ENCODE measurements around the gene GPX3. TPM values are rescaled to one million over a fixed set of nuclear protein-coding genes. Genes with fewer than 3 reads are reported as not detected.

GPX3 gene
- polyA plus RNA-seq, 6 donors from 2014 or later: 0.23 to 1.8 (median 1.1) TPM; not detected in 1

GRCh38 chr5:151019331-151019730 is 1.1 kb upstream of the GPX3 start:
- Mint-ChIP-seq H3K36me3 (no peaks in the 10 kb centered on the region), H3K27me3 (peaks cover 0 to 5% (median 0%) of the 10 kb centered on the region in 3 donors), H3K4me1 (peaks cover 13 to 39% (median 23%) of the 10 kb centered on the region in 3 donors), H3K27ac (peak overlapping the region in 2 of 6 donors; percentile 5 to 40), H3K9me3 (no peaks in the 10 kb centered on the region), H3K4me3 (peak overlapping the region in 5 of 8 donors; percentile 16 to 90 (median 44))
- DNase-seq (no peak), ATAC-seq (ENCODE audit: low read depth in 2 of 2) (no peak)

GRCh38 chr5:151021746-151022145 is 1.4 kb downstream of the GPX3 start:
- H3K9me3 Mint-ChIP-seq: no peaks in the 10 kb centered on the region
- ATAC-seq (ENCODE audit: low read depth in 2 of 2) (no peak), DNase-seq (no peak)
- peak overlapping the region; percentile 27 to 86 (median 38) for H3K4me3 Mint-ChIP-seq
- H3K27ac Mint-ChIP-seq: peak overlapping the region in 2 of 6 donors; percentile 16 to 54
- peaks cover 0 to 5% (median 0%) of the 10 kb centered on the region in 3 donors for H3K27me3 Mint-ChIP-seq
- H3K36me3 Mint-ChIP-seq: no peaks in the 10 kb centered on the region
- peaks cover 18 to 44% (median 23%) of the 10 kb centered on the region in 3 donors for H3K4me1 Mint-ChIP-seq

GRCh38 chr5:151022511-151023018 is 2.2 kb downstream of the GPX3 start:
- Mint-ChIP-seq H3K27ac (peak overlapping the region in 1 of 6 donors; percentile 69), H3K4me3 (peak overlapping the region in 3 of 8 donors; percentile 31 to 56 (median 42)), H3K4me1 (peaks cover 18 to 44% (median 23%) of the 10 kb centered on the region in 3 donors), H3K36me3 (no peaks in the 10 kb centered on the region), H3K27me3 (peaks cover 0 to 5% (median 0%) of the 10 kb centered on the region in 3 donors), H3K9me3 (no peaks in the 10 kb centered on the region)
- DNase-seq (no peak), ATAC-seq (ENCODE audit: low read depth in 2 of 2) (no peak)

GRCh38 chr5:151023047-151023615 is 2.7 kb downstream of the GPX3 start:
- Mint-ChIP-seq H3K4me1 (peaks cover 18 to 44% (median 23%) of the 10 kb centered on the region in 3 donors), H3K9me3 (no peaks in the 10 kb centered on the region), H3K27me3 (peaks cover 0 to 5% (median 0%) of the 10 kb centered on the region in 3 donors), H3K36me3 (peaks cover 0 to under 1% of the 10 kb centered on the region in 2 donors), H3K27ac (peak overlapping the region in 2 of 6 donors; percentile 65 to 69), H3K4me3 (no peak overlapping the region)
- no peak for DNase-seq
- no peak for ATAC-seq (ENCODE audit: low read depth in 2 of 2)

- Mint-ChIP-seq H3K4me1 (peaks cover 18 to 44% (median 23%) of the 10 kb centered on the region in 3 donors), H3K36me3 (peaks cover 0 to 5% of the 10 kb centered on the region in 2 donors), H3K27me3 (peaks cover 0 to 5% (median 0%) of the 10 kb centered on the region in 3 donors), H3K4me3 (no peak overlapping the region), H3K9me3 (no peaks in the 10 kb centered on the region), H3K27ac (peak overlapping the region in 2 of 6 donors; percentile 8 to 50)
- DNase-seq: no peak
- no peak for ATAC-seq (ENCODE audit: low read depth in 2 of 2)
These were observed 3.3 kb downstream of the GPX3 start for GRCh38 chr5:151023651-151024050.

- H3K27me3 Mint-ChIP-seq: peaks cover 0 to 5% (median 0%) of the 10 kb centered on the region in 3 donors
- peak overlapping the region in 2 of 6 donors; percentile 34 to 53 for H3K27ac Mint-ChIP-seq
- peaks cover 4 to 5% of the 10 kb centered on the region in 2 donors for H3K36me3 Mint-ChIP-seq
- H3K4me3 Mint-ChIP-seq: no peak overlapping the region
- no peaks in the 10 kb centered on the region for H3K9me3 Mint-ChIP-seq
- peaks cover 18 to 43% (median 19%) of the 10 kb centered on the region in 3 donors for H3K4me1 Mint-ChIP-seq
- ATAC-seq (ENCODE audit: low read depth in 2 of 2): no peak
- no peak for DNase-seq
These were observed 4.3 kb downstream of the GPX3 start for GRCh38 chr5:151024440-151025249.

- Mint-ChIP-seq H3K9me3 (no peaks in the 10 kb centered on the region), H3K27me3 (peaks cover 0 to 5% (median 0%) of the 10 kb centered on the region in 3 donors), H3K27ac (peak overlapping the region in 1 of 6 donors; percentile 33), H3K4me1 (peaks cover 15 to 37% (median 16%) of the 10 kb centered on the region in 3 donors), H3K4me3 (no peak overlapping the region), H3K36me3 (peaks cover 5 to 7% of the 10 kb centered on the region in 2 donors)
- DNase-seq (no peak), ATAC-seq (ENCODE audit: low read depth in 2 of 2) (no peak)
These were observed 4.8 kb downstream of the GPX3 start for GRCh38 chr5:151025250-151025606.

GRCh38 chr5:151026088-151026487 is 5.7 kb downstream of the GPX3 start:
- Mint-ChIP-seq H3K27ac (no peak overlapping the region), H3K4me1 (peaks cover 9 to 29% (median 10%) of the 10 kb centered on the region in 3 donors), H3K27me3 (peaks cover 0 to under 1% (median 0%) of the 10 kb centered on the region in 3 donors), H3K4me3 (no peak overlapping the region), H3K36me3 (peaks cover 5 to 10% of the 10 kb centered on the region in 2 donors), H3K9me3 (no peaks in the 10 kb centered on the region)
- ATAC-seq (ENCODE audit: low read depth in 2 of 2) (no peak), DNase-seq (no peak)

GRCh38 chr5:151026679-151027078 is 6.3 kb downstream of the GPX3 start:
- Mint-ChIP-seq H3K4me3 (no peak overlapping the region), H3K9me3 (no peaks in the 10 kb centered on the region), H3K27ac (peak overlapping the region in 3 of 6 donors; percentile 30 to 52 (median 43)), H3K36me3 (peaks cover 6 to 16% of the 10 kb centered on the region in 2 donors), H3K27me3 (no peaks in the 10 kb centered on the region), H3K4me1 (peaks cover 4 to 24% (median 11%) of the 10 kb centered on the region in 3 donors)
- DNase-seq: no peak
- no peak for ATAC-seq (ENCODE audit: low read depth in 2 of 2)

GRCh38 chr5:151027961-151028479 is 7.6 kb downstream of the GPX3 start:
- no peaks in the 10 kb centered on the region for H3K9me3 Mint-ChIP-seq
- no peak for ATAC-seq (ENCODE audit: low read depth in 2 of 2)
- H3K36me3 Mint-ChIP-seq: peaks cover 10 to 29% of the 10 kb centered on the region in 2 donors
- no peak for DNase-seq
- peaks cover 0 to 16% (median 14%) of the 10 kb centered on the region in 3 donors for H3K4me1 Mint-ChIP-seq
- no peak overlapping the region for H3K4me3 Mint-ChIP-seq
- no peaks in the 10 kb centered on the region for H3K27me3 Mint-ChIP-seq
- peak overlapping the region in 2 of 6 donors; percentile 24 to 58 for H3K27ac Mint-ChIP-seq

GRCh38 chr5:151028717-151029116 is 8.3 kb downstream of the GPX3 start:
- DNase-seq (no peak), ATAC-seq (ENCODE audit: low read depth in 2 of 2) (no peak)
- Mint-ChIP-seq H3K9me3 (no peaks in the 10 kb centered on the region), H3K27me3 (no peaks in the 10 kb centered on the region), H3K4me3 (peak overlapping the region in 1 of 8 donors; percentile 29), H3K36me3 (peaks cover 11 to 29% of the 10 kb centered on the region in 2 donors), H3K27ac (peak overlapping the region in 1 of 6 donors; percentile 24), H3K4me1 (peaks cover 0 to 16% (median 14%) of the 10 kb centered on the region in 3 donors)

GRCh38 chr5:151029179-151030055 is 9.0 kb downstream of the GPX3 start:
- no peaks in the 10 kb centered on the region for H3K27me3 Mint-ChIP-seq
- H3K9me3 Mint-ChIP-seq: no peaks in the 10 kb centered on the region
- no peak for DNase-seq
- ATAC-seq (ENCODE audit: low read depth in 2 of 2): no peak
- peaks cover 18 to 35% of the 10 kb centered on the region in 2 donors for H3K36me3 Mint-ChIP-seq
- no peak overlapping the region for H3K4me3 Mint-ChIP-seq
- no peak overlapping the region for H3K27ac Mint-ChIP-seq
- H3K4me1 Mint-ChIP-seq: peaks cover 0 to 14% (median 10%) of the 10 kb centered on the region in 3 donors

GRCh38 chr5:151030056-151030336 is 9.6 kb downstream of the GPX3 start:
- Mint-ChIP-seq H3K9me3 (no peaks in the 10 kb centered on the region), H3K4me3 (no peak overlapping the region), H3K27ac (no peak overlapping the region), H3K4me1 (peaks cover 0 to 9% (median 6%) of the 10 kb centered on the region in 3 donors), H3K27me3 (no peaks in the 10 kb centered on the region), H3K36me3 (peaks cover 21 to 41% of the 10 kb centered on the region in 2 donors)
- ATAC-seq (ENCODE audit: low read depth in 2 of 2) (no peak), DNase-seq (no peak)
